ENCODE measurements around the gene NDRG3.
"Not testable (repeated sequence)": the region's sequence is repeated elsewhere in the genome, so short reads cannot be mapped to it uniquely, and the experiment has no call there.

NDRG3 gene

DNA sequence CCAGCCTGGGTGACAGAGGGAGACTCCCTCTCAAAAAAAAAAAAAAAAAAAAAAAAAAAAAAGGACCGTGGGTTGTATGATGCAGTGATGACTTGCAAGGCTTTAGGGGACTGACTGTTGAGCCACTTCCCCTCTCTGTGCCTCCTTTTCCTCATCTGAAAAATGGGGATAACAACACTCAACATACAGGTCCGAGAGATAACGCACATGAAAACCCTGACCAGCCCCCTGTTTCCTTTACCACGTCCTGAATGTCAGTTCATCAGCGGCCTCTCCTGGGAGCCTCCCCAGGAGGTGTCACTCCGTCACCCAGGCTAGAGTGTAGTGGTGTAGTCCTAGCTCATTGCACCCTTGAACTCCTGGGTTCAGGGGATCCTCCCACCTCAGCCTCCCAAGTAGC lies 103.8 kb downstream of the NDRG3 start:
- no peaks in the 10 kb centered on the region for H3K4me1 ChIP-seq (ENCODE audit: insufficient read depth, low read length, severe bottlenecking)
- no peak overlapping the region for H3K9ac ChIP-seq (ENCODE audit: low read length)
- H3K27ac ChIP-seq (ENCODE audit: low read depth, low read length, poor library complexity, severe bottlenecking) = no peak overlapping the region
- TF ChIP-seq, protein P1, sequence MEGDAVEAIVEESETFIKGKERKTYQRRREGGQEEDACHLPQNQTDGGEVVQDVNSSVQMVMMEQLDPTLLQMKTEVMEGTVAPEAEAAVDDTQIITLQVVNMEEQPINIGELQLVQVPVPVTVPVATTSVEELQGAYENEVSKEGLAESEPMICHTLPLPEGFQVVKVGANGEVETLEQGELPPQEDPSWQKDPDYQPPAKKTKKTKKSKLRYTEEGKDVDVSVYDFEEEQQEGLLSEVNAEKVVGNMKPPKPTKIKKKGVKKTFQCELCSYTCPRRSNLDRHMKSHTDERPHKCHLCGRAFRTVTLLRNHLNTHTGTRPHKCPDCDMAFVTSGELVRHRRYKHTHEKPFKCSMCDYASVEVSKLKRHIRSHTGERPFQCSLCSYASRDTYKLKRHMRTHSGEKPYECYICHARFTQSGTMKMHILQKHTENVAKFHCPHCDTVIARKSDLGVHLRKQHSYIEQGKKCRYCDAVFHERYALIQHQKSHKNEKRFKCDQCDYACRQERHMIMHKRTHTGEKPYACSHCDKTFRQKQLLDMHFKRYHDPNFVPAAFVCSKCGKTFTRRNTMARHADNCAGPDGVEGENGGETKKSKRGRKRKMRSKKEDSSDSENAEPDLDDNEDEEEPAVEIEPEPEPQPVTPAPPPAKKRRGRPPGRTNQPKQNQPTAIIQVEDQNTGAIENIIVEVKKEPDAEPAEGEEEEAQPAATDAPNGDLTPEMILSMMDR (IDR thresholded peaks at IDR 0.05; ENCODE audit: low read length) = no peak
- TF ChIP-seq EZH2 (IDR thresholded peaks at IDR 0.05; ENCODE audit: borderline replicate concordance, low read length) = no peak
- no peaks in the 10 kb centered on the region for H3K36me3 ChIP-seq (ENCODE audit: insufficient read depth, low read length)
- no peak overlapping the region for H3K4me2 ChIP-seq (ENCODE audit: low read length)
- H3K9me2 ChIP-seq (ENCODE audit: low read depth, low read length) = no peaks in the 10 kb centered on the region
- H3K79me2 ChIP-seq (ENCODE audit: insufficient read depth, low read length) = no peaks in the 10 kb centered on the region
- H3K27me3 ChIP-seq (ENCODE audit: insufficient read depth, low read length) = no peaks in the 10 kb centered on the region
- H3K4me3 ChIP-seq (ENCODE audit: low read depth, low read length, poor library complexity, severe bottlenecking) = no peak overlapping the region
- no peaks in the 10 kb centered on the region for H3K9me3 ChIP-seq (ENCODE audit: low read length)
- no peaks in the 10 kb centered on the region for H3F3A ChIP-seq (ENCODE audit: insufficient read depth, low read length)
- no peaks in the 10 kb centered on the region for H4K20me1 ChIP-seq (ENCODE audit: insufficient read depth, low read length)
- no peak overlapping the region for H2AFZ ChIP-seq (ENCODE audit: low read length)

DNA sequence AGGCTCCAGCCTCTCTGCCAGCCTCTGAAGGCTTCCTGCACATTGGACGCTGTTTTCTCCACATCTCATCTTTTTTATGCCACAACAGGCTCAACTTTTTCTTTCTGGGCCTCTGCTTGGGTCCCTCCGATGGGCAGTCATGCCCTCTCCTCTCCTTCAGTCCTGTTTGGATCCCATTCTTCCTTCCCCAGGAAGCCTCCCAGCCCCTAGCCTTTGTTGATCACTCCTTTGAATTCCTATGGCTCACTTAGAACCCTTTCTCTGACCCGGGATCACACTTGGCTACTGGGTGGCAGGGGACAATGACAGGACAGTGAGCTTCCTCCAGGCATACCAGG lies 104.4 kb downstream of the NDRG3 start:
- no peak for TF ChIP-seq EZH2 (IDR thresholded peaks at IDR 0.05; ENCODE audit: borderline replicate concordance, low read length)
- TF ChIP-seq, protein P1 (IDR thresholded peaks at IDR 0.05; ENCODE audit: low read length) = no peak
- no peak overlapping the region for H3K9ac ChIP-seq (ENCODE audit: low read length)
- no peaks in the 10 kb centered on the region for H3K36me3 ChIP-seq (ENCODE audit: insufficient read depth, low read length)
- no peaks in the 10 kb centered on the region for H3F3A ChIP-seq (ENCODE audit: insufficient read depth, low read length)
- H3K79me2 ChIP-seq (ENCODE audit: insufficient read depth, low read length) = no peaks in the 10 kb centered on the region
- H3K9me3 ChIP-seq (ENCODE audit: low read length) = no peaks in the 10 kb centered on the region
- no peaks in the 10 kb centered on the region for H3K27me3 ChIP-seq (ENCODE audit: insufficient read depth, low read length)
- H4K20me1 ChIP-seq (ENCODE audit: insufficient read depth, low read length) = no peaks in the 10 kb centered on the region
- H3K4me2 ChIP-seq (ENCODE audit: low read length) = no peak overlapping the region
- no peak overlapping the region for H2AFZ ChIP-seq (ENCODE audit: low read length)
- no peak overlapping the region for H3K4me3 ChIP-seq (ENCODE audit: low read depth, low read length, poor library complexity, severe bottlenecking)
- no peaks in the 10 kb centered on the region for H3K4me1 ChIP-seq (ENCODE audit: insufficient read depth, low read length, severe bottlenecking)
- H3K27ac ChIP-seq (ENCODE audit: low read depth, low read length, poor library complexity, severe bottlenecking) = no peak overlapping the region
- H3K9me2 ChIP-seq (ENCODE audit: low read depth, low read length) = no peaks in the 10 kb centered on the region

DNA sequence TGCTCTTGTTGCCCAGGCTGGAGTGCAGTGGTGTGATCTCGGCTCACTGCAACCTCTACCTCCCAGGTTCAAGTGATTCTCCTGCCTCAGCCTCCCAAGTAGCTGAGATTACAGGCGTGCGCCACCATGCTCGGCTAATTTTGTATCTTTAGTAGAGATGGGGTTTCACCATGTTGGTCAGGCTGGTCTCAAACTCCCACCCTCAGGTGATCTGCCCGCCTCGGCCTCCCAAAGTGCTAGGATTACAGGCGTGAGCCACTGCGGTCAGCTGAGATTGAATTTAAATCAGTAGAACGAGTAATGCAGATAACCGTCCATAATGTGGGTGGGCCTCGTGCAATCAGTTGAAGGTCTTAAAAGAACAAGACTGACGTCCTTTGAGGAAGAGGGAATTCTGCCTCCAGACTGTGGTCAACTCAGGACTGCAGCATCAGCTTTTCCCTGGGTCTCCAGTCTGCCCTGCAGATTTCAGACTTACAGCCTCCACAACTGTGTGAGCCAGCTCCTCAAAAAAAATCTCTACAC lies 107.0 kb downstream of the NDRG3 start:
- not testable (repeated sequence) for H3K4me2 ChIP-seq (ENCODE audit: low read length); H3K9ac ChIP-seq (ENCODE audit: low read length); H3K9me3 ChIP-seq (ENCODE audit: low read length); H3K9me2 ChIP-seq (ENCODE audit: low read depth, low read length); H3K36me3 ChIP-seq (ENCODE audit: insufficient read depth, low read length); H3F3A ChIP-seq (ENCODE audit: insufficient read depth, low read length); H2AFZ ChIP-seq (ENCODE audit: low read length); H3K79me2 ChIP-seq (ENCODE audit: insufficient read depth, low read length); H3K27ac ChIP-seq (ENCODE audit: low read depth, low read length, poor library complexity, severe bottlenecking); H3K4me3 ChIP-seq (ENCODE audit: low read depth, low read length, poor library complexity, severe bottlenecking); H3K4me1 ChIP-seq (ENCODE audit: insufficient read depth, low read length, severe bottlenecking); H3K27me3 ChIP-seq (ENCODE audit: insufficient read depth, low read length); H4K20me1 ChIP-seq (ENCODE audit: insufficient read depth, low read length)

DNA sequence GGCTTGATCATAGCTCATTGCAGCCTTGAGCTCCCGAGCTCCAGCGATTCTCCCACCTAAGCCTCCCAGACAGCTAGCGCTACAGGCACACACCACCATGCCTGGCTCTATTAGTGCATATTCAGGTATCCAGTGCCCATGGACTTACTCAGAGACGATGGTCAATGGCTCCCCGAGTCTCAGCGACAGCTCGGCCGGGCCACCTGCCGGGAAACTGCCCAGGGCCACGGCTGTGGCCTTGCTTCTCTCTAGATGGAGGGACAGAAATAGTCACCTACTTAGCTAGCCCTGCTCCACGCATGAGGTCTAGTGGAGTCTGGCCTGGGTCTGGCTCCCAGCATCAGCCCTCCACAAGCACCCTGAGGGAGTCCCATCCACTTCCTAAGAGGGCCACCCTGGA lies 111.5 kb downstream of the NDRG3 start:
- no peaks in the 10 kb centered on the region for H3K9me2 ChIP-seq (ENCODE audit: low read depth, low read length)
- H3K4me3 ChIP-seq (ENCODE audit: low read depth, low read length, poor library complexity, severe bottlenecking) = no peak overlapping the region
- no peaks in the 10 kb centered on the region for H3F3A ChIP-seq (ENCODE audit: insufficient read depth, low read length)
- H3K36me3 ChIP-seq (ENCODE audit: insufficient read depth, low read length) = no peaks in the 10 kb centered on the region
- no peaks in the 10 kb centered on the region for H4K20me1 ChIP-seq (ENCODE audit: insufficient read depth, low read length)
- H3K4me2 ChIP-seq (ENCODE audit: low read length) = no peak overlapping the region
- H3K27ac ChIP-seq (ENCODE audit: low read depth, low read length, poor library complexity, severe bottlenecking) = no peak overlapping the region
- H3K4me1 ChIP-seq (ENCODE audit: insufficient read depth, low read length, severe bottlenecking) = peaks cover 10% of the 10 kb centered on the region
- no peaks in the 10 kb centered on the region for H3K27me3 ChIP-seq (ENCODE audit: insufficient read depth, low read length)
- no peak for TF ChIP-seq EZH2 (IDR thresholded peaks at IDR 0.05; ENCODE audit: borderline replicate concordance, low read length)
- TF ChIP-seq, protein P1 (IDR thresholded peaks at IDR 0.05; ENCODE audit: low read length) = no peak
- H3K79me2 ChIP-seq (ENCODE audit: insufficient read depth, low read length) = no peaks in the 10 kb centered on the region
- no peaks in the 10 kb centered on the region for H3K9me3 ChIP-seq (ENCODE audit: low read length)
- no peak overlapping the region for H2AFZ ChIP-seq (ENCODE audit: low read length)
- no peak overlapping the region for H3K9ac ChIP-seq (ENCODE audit: low read length)

Data from OCI-LY1 (cell line).